SU-DHL-6 (cell line): ENCODE data around the gene RARB.

Source experiments
- H2AFZ ChIP-seq: fragments of 200-600 bp; sonication (generic); 2 replicates; pipeline ENCODE4 v1.6.1; 2014; ENCODE audit warnings: low read depth, mild to moderate bottlenecking, moderate library complexity, mixed read lengths, antibody characterized with exemption, low read length; ENCODE audit not compliant: severe bottlenecking
- H3F3A ChIP-seq: fragments of 200-600 bp; shearing (Covaris generic); 2 replicates; pipeline ENCODE4 v1.6.0; 2016; ENCODE audit warnings: antibody characterized with exemption, mild to moderate bottlenecking; ENCODE audit not compliant: insufficient read depth
- H3K27ac ChIP-seq: fragments of 200-600 bp; sonication (generic); 2 replicates; pipeline ENCODE4 v1.5.1; 2016; ENCODE audit warnings: low read depth, mild to moderate bottlenecking, low read length, moderate library complexity, mixed read lengths
- H3K27me3 ChIP-seq: fragments of 200-600 bp; sonication (generic), shearing (Covaris generic); 2 replicates; pipeline ENCODE4 v1.6.0; 2014; ENCODE audit warnings: mild to moderate bottlenecking, low read length
- H3K36me3 ChIP-seq: fragments of 200-600 bp; sonication (generic); 2 replicates; pipeline ENCODE4 v1.6.1; 2014; ENCODE audit warnings: mild to moderate bottlenecking, low read length, mixed read lengths
- H3K4me2 ChIP-seq: fragments of 300-600, 200-600 bp; shearing (Covaris generic), sonication (generic); 2 replicates; pipeline ENCODE4 v1.6.0; 2014; ENCODE audit warnings: low read length, low read depth, mild to moderate bottlenecking; ENCODE audit not compliant: poor library complexity, severe bottlenecking
- H3K4me3 ChIP-seq: fragments of 200-600 bp; sonication (generic); 2 replicates; pipeline ENCODE4 v1.5.1; 2014; ENCODE audit warnings: antibody characterized with exemption, low read length, mild to moderate bottlenecking, mixed read lengths; ENCODE audit not compliant: insufficient read depth, poor library complexity, severe bottlenecking
- H3K79me2 ChIP-seq: fragments of 200-600 bp; sonication (generic); 2 replicates; pipeline ENCODE4 v1.6.1; 2014; ENCODE audit warnings: mild to moderate bottlenecking, low read length, moderate library complexity; ENCODE audit not compliant: insufficient read depth
- H3K9ac ChIP-seq: fragments of 200-600 bp; sonication (generic); 2 replicates; pipeline ENCODE4 v1.7.0; 2014; ENCODE audit warnings: mild to moderate bottlenecking, low read length
- H3K9me2 ChIP-seq: fragments of 200-600 bp; sonication (generic); replicated peaks from 2 replicates; pipeline ENCODE4 v1.6.1; 2014; ENCODE audit warnings: low read length; ENCODE audit not compliant: insufficient read depth
- H3K9me3 ChIP-seq: fragments of 200-600 bp; sonication (generic); 2 replicates; pipeline ENCODE4 v1.6.1; 2014; ENCODE audit warnings: low read length, mixed read lengths; ENCODE audit not compliant: insufficient read depth
- H4K20me1 ChIP-seq: fragments of 200-600 bp; sonication (generic); 2 replicates; pipeline ENCODE4 v1.6.1; 2014; ENCODE audit warnings: low read depth, mild to moderate bottlenecking, antibody characterized with exemption, low read length, moderate library complexity, mixed read lengths
- EZH2phosphoT487 ChIP-seq: fragments of 200-600 bp; sonication (generic), shearing (Covaris generic); conservative IDR thresholded peaks from 2 replicates; pipeline ENCODE4 v1.6.1; 2018; ENCODE audit warnings: mild to moderate bottlenecking, antibody characterized with exemption, low read length, moderate library complexity, mixed read lengths
- TF ChIP-seq, protein P1 (sequence below): fragments of 200-600 bp; sonication (generic); IDR thresholded peaks from one replicate; pipeline ENCODE4 v1.5.1; 2017; ENCODE audit warnings: antibody characterized with exemption, mild to moderate bottlenecking, low read length, moderate library complexity; ENCODE audit not compliant: insufficient read depth, poor library complexity, severe bottlenecking

Gene RARB

DNA sequence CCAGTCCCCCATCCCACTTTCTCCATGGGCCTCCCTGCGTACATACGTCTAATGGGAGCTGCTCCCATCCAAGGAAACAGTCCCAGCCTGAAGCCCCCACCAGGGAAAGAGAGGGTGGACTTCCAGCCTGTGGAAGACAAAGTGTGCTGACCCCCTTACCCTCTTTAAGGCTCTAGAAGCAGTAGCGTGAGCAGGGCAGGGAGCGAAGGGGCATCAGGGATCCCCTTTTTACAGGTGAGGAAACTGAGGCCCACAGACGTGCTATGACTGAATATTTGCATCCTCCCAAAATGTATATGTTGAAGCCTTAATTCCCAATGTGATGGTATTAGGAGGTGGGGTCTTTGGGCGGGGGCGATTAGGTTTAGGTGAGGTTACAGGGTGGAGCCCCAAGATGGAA is 153.3 kb downstream of the RARB start:
- Histone ChIP-seq H3K4me2 (no peak overlapping the region), H3K4me3 (no peak overlapping the region), H2AFZ (no peak overlapping the region), H3K27ac (no peak overlapping the region), H3F3A (no peaks in the 10 kb centered on the region), H3K36me3 (no peaks in the 10 kb centered on the region), H3K27me3 (no peaks in the 10 kb centered on the region), H3K9me2 (no peaks in the 10 kb centered on the region), H4K20me1 (no peaks in the 10 kb centered on the region), H3K9ac (no peak overlapping the region), H3K79me2 (no peaks in the 10 kb centered on the region), H3K9me3 (no peaks in the 10 kb centered on the region)
- TF ChIP-seq, protein P1, sequence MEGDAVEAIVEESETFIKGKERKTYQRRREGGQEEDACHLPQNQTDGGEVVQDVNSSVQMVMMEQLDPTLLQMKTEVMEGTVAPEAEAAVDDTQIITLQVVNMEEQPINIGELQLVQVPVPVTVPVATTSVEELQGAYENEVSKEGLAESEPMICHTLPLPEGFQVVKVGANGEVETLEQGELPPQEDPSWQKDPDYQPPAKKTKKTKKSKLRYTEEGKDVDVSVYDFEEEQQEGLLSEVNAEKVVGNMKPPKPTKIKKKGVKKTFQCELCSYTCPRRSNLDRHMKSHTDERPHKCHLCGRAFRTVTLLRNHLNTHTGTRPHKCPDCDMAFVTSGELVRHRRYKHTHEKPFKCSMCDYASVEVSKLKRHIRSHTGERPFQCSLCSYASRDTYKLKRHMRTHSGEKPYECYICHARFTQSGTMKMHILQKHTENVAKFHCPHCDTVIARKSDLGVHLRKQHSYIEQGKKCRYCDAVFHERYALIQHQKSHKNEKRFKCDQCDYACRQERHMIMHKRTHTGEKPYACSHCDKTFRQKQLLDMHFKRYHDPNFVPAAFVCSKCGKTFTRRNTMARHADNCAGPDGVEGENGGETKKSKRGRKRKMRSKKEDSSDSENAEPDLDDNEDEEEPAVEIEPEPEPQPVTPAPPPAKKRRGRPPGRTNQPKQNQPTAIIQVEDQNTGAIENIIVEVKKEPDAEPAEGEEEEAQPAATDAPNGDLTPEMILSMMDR: no peak
- TF ChIP-seq EZH2phosphoT487: no peak

DNA sequence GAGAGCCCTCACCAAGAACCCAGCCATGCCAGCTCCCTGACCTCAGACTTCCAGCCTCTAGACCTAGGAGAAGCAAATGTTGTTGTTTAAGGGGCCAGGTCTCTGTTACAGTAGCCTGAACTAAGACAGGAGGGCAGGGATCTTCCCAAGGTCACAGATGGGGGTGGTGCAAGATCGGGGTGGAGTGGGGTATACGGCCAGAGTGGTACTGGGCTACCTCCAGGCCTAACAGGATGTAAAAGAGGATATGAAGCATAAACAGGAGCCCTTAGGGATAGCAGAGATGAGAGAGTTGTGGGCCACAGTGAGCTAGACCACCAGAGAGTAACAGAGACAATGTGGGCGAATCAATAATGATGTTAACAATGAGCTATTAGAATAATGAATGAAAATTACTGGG is 153.8 kb downstream of the RARB start:
- no peak overlapping the region for H3K27ac ChIP-seq
- no peaks in the 10 kb centered on the region for H3K9me3 ChIP-seq

DNA sequence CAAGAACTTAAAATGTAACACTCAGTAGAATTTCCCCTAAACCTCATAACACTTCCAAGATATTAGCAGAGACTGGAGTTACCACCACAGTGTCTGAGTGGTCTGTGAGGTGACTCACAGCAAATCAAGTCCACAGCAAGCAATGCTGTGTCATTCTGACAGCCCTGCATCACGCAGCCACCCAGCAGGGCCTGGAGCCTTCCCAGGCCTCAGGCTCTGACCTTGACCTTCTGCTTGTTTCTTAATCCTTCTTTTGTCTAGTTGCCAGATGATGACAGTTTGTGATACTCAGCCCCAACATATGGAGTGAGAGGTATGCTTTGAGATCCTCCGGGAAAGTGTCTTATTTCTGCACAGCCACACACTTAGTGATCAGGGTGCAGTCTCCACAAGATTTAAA is 154.2 kb downstream of the RARB start:
- H3K4me2 ChIP-seq: no peak overlapping the region
- H3K4me3 ChIP-seq: no peak overlapping the region
- H3F3A ChIP-seq: no peaks in the 10 kb centered on the region
- H3K36me3 ChIP-seq: no peaks in the 10 kb centered on the region
- H3K27me3 ChIP-seq: no peaks in the 10 kb centered on the region
- H3K27ac ChIP-seq: no peak overlapping the region
- H3K9me3 ChIP-seq: no peaks in the 10 kb centered on the region
- TF ChIP-seq, protein P1: no peak
- no peak for TF ChIP-seq EZH2phosphoT487
- H4K20me1 ChIP-seq: no peaks in the 10 kb centered on the region
- H3K9ac ChIP-seq: no peak overlapping the region
- H3K79me2 ChIP-seq: no peaks in the 10 kb centered on the region
- no peaks in the 10 kb centered on the region for H3K9me2 ChIP-seq
- H2AFZ ChIP-seq: no peak overlapping the region

More for the DNA sequence above, 153.8 kb downstream of the RARB start:
- no peaks in the 10 kb centered on the region for H4K20me1 ChIP-seq
- no peak overlapping the region for H3K4me3 ChIP-seq
- no peaks in the 10 kb centered on the region for H3K79me2 ChIP-seq
- H3K9me2 ChIP-seq: no peaks in the 10 kb centered on the region
- H3K27me3 ChIP-seq: no peaks in the 10 kb centered on the region
- H3K9ac ChIP-seq: no peak overlapping the region
- TF ChIP-seq EZH2phosphoT487: no peak
- TF ChIP-seq, protein P1: no peak
- H3K36me3 ChIP-seq: no peaks in the 10 kb centered on the region
- no peak overlapping the region for H3K4me2 ChIP-seq
- H3F3A ChIP-seq: no peaks in the 10 kb centered on the region
- H2AFZ ChIP-seq: no peak overlapping the region

DNA sequence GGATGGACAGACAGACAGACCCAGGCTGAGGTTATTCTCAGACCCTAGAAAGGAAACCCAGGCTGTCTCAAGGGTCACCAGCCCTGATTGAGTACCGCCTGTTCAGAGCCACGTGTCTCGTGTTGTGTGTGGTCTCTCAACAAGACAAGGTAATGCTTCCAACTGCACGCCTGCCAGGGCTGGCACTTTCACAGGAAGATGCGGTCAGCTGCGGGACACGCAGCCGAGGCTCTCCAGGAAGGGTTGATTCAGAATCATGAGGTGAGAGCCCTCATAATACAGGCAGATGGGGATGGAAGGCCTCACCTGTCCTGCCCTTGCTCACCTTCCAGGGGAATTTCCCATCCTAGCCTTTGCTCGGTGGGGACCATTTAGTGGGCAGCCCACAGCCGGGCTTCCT is 155.3 kb downstream of the RARB start:
- Histone ChIP-seq H2AFZ (no peak overlapping the region), H3K27ac (no peak overlapping the region), H4K20me1 (no peaks in the 10 kb centered on the region), H3K79me2 (no peaks in the 10 kb centered on the region), H3K36me3 (no peaks in the 10 kb centered on the region), H3K4me3 (no peak overlapping the region), H3K27me3 (no peaks in the 10 kb centered on the region), H3K9me2 (no peaks in the 10 kb centered on the region), H3K9ac (no peak overlapping the region), H3K9me3 (no peaks in the 10 kb centered on the region), H3F3A (no peaks in the 10 kb centered on the region), H3K4me2 (no peak overlapping the region)
- TF ChIP-seq EZH2phosphoT487: no peak
- TF ChIP-seq, protein P1: no peak
